ENCODE measurements around the gene DPF1. TPM values are rescaled to one million over a fixed set of nuclear protein-coding genes. Genes with fewer than 3 reads are reported as not detected.

The DPF1 gene
- total RNA-seq, 4 donors from 2014 or later = 0.85 to 4.2 TPM; not detected in 2

DNA sequence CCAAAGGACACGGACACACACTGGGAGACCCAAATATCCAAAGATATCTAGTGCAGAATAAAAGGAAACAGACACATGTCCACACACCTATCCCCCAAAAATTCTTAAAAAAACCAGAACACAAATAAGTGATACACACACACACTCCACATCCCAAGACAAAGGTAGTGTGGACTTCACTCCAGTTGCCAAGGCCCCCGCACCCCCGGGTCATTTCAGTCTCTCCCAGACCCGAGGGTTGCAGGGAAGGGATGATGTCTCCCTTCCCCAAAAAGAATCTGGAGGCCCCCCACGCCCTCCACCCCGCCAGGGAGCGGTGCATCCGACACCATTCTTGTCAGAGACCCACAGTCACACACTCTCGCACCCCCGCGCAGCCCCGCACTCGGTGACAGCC is 407 bp downstream of the DPF1 start:
- no peak overlapping the region for H3K4me3 ChIP-seq
- no peak overlapping the region for H3K27ac ChIP-seq
- peaks cover 0 to 9% of the 10 kb centered on the region in 2 donors for H3K4me1 ChIP-seq
- H3K27me3 ChIP-seq = peaks cover 16 to 39% of the 10 kb centered on the region in 2 donors
- TF ChIP-seq, protein P1, sequence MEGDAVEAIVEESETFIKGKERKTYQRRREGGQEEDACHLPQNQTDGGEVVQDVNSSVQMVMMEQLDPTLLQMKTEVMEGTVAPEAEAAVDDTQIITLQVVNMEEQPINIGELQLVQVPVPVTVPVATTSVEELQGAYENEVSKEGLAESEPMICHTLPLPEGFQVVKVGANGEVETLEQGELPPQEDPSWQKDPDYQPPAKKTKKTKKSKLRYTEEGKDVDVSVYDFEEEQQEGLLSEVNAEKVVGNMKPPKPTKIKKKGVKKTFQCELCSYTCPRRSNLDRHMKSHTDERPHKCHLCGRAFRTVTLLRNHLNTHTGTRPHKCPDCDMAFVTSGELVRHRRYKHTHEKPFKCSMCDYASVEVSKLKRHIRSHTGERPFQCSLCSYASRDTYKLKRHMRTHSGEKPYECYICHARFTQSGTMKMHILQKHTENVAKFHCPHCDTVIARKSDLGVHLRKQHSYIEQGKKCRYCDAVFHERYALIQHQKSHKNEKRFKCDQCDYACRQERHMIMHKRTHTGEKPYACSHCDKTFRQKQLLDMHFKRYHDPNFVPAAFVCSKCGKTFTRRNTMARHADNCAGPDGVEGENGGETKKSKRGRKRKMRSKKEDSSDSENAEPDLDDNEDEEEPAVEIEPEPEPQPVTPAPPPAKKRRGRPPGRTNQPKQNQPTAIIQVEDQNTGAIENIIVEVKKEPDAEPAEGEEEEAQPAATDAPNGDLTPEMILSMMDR (IDR thresholded peaks at IDR 0.05) = no peak
- TF ChIP-seq POLR2A (IDR thresholded peaks at IDR 0.05) = no peak
- intact Hi-C loops (cut with DNase I; ENCODE audit: low total_unique reads) = no loop called here
- H3K36me3 ChIP-seq = no peaks in the 10 kb centered on the region
- DNase-seq = no peak
- H3K9me3 ChIP-seq = no peaks in the 10 kb centered on the region

DNA sequence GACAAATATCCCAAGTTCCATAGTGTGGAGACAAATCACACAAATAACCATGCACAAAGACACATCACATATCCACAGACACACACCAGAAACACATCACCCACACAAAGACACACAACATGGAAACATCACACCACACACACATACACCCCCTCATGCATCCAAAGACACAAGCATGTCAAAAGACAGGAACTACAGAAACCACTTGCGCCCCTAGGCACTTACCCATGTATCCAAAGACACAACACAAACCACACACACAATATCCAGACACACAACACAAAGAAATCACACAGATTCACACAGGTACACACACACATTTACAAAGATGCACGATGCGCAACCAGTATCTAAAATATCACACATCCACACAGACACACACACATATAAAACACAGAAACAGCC is 901 bp downstream of the DPF1 start:
- no peak overlapping the region for H3K27ac ChIP-seq
- peaks cover 0 to 4% of the 10 kb centered on the region in 2 donors for H3K4me1 ChIP-seq
- no peaks in the 10 kb centered on the region for H3K9me3 ChIP-seq
- H3K4me3 ChIP-seq = no peak overlapping the region
- H3K27me3 ChIP-seq = peaks cover 11 to 34% of the 10 kb centered on the region in 2 donors
- TF ChIP-seq POLR2A (IDR thresholded peaks at IDR 0.05) = no peak
- H3K36me3 ChIP-seq = no peaks in the 10 kb centered on the region
- intact Hi-C loops (cut with DNase I; ENCODE audit: low total_unique reads) = no loop called here
- DNase-seq = no peak

DNA sequence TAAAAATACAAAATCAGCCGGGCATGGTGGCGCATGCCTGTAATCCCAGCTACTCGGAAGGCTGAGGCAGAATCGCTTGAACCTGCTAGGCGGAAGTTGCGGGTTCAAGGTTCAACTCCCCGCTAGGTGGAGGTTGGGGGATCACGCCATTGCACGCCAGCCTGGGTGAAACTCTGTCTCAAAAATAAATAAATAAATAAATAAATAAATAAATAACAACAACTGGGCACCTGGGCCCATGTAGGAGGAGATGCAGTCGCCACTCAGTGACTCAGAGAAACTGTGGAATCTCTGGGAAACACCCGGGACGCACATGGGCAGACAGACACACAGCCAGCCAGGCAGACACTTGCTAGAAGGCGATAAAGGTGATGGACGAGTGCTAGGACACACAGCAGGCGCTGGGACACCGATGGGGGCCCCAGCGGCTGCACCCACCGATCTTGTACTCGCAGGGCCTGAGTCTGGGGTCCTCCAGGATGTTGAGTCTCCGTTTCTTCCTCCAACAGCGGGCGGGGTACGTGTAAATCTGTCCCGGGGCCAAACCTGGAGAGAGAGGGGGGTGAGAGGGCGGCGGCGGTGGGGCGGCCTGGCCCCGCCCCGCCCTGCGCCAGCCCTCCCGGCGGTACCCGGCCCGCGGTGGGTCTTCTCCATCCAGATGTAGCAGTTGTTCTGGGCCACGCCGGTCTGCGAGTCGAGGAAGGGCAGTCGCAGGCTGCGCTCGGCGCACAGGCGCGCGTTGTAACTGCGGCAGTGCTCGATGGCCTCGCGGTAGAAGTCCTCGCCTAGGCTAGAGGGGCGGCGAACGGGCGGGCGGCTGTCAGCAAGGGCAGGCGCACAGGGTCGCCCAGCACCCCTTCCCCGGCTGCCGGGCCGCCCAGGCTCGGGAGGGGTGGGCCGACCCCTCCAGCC is 1.8 kb downstream of the DPF1 start:
- H3K36me3 ChIP-seq = no peaks in the 10 kb centered on the region
- intact Hi-C loops (cut with DNase I; ENCODE audit: low total_unique reads) = no loop called here
- H3K9me3 ChIP-seq = no peaks in the 10 kb centered on the region
- peaks cover 6 to 25% of the 10 kb centered on the region in 2 donors for H3K27me3 ChIP-seq
- H3K4me3 ChIP-seq = no peak overlapping the region
- no peak for DNase-seq
- peaks cover 0 to 3% of the 10 kb centered on the region in 2 donors for H3K4me1 ChIP-seq
- TF ChIP-seq, protein P1 (IDR thresholded peaks at IDR 0.05) = no peak
- no peak for TF ChIP-seq POLR2A (IDR thresholded peaks at IDR 0.05)
- H3K27ac ChIP-seq = no peak overlapping the region

DNA sequence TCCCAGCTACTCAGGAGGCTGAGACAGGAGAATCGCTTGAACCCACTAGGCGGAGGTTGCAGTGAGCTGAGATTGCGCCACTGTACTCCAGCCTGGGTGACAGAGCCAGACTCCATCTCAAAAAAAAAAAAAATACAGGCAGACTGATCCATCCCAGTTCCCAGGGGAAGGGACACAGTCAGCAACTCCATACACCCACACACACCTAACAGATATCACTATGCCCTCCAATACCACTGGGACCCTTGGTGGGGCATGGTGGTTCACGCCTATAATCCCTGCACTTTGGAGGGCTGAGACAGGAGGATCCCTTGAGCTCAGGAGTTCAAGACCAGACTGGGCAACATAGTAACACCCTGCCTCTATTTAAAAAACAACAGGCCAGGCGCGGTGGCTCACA is 2.6 kb downstream of the DPF1 start:
- no peak overlapping the region for H3K27ac ChIP-seq
- no peak for DNase-seq
- TF ChIP-seq, protein P1 (IDR thresholded peaks at IDR 0.05) = no peak
- no peak for TF ChIP-seq POLR2A (IDR thresholded peaks at IDR 0.05)
- no peaks in the 10 kb centered on the region for H3K9me3 ChIP-seq
- intact Hi-C loops (cut with DNase I; ENCODE audit: low total_unique reads) = no loop called here
- peaks cover 6 to 25% of the 10 kb centered on the region in 2 donors for H3K27me3 ChIP-seq
- peaks cover 0 to 3% of the 10 kb centered on the region in 2 donors for H3K4me1 ChIP-seq
- H3K36me3 ChIP-seq = no peaks in the 10 kb centered on the region
- H3K4me3 ChIP-seq = no peak overlapping the region

DNA sequence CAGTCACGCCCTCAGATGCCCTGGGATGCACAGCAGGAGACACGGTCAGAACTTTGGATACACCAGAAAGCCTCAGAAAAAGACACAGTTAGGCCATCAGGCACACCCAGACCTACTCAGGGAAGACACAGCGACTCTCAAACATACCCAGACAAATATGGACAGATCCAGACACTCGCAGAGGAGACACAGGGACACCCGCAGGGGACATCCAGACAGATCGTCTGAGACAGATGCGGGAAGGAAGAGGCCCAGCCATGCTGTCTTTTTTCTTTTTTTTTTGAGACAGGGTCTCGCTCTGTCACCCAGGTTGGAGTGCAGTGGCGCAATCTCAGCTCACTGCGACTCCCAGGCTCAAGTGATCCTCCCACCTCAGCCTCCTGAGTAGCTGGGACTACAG is 4.8 kb downstream of the DPF1 start:
- intact Hi-C loops (cut with DNase I; ENCODE audit: low total_unique reads) = no loop called here
- Histone ChIP-seq H3K27me3 (peaks cover 6 to 18% of the 10 kb centered on the region in 2 donors), H3K4me1 (peaks cover 0 to 3% of the 10 kb centered on the region in 2 donors), H3K4me3 (no peak overlapping the region), H3K36me3 (no peaks in the 10 kb centered on the region), H3K27ac (no peak overlapping the region), H3K9me3 (no peaks in the 10 kb centered on the region)
- TF ChIP-seq POLR2A (IDR thresholded peaks at IDR 0.05) = no peak
- TF ChIP-seq, protein P1 (IDR thresholded peaks at IDR 0.05) = no peak
- DNase-seq = no peak

All from uterus (tissue), 4 donors.